ENCODE measurements around the gene DDX55. TPM values are rescaled to one million over a fixed set of nuclear protein-coding genes. Genes with fewer than 3 reads are reported as not detected.

Gene DDX55
- total RNA-seq, 2 experiments from 2014 or later = 51.7 to 55.4 TPM

DNA sequence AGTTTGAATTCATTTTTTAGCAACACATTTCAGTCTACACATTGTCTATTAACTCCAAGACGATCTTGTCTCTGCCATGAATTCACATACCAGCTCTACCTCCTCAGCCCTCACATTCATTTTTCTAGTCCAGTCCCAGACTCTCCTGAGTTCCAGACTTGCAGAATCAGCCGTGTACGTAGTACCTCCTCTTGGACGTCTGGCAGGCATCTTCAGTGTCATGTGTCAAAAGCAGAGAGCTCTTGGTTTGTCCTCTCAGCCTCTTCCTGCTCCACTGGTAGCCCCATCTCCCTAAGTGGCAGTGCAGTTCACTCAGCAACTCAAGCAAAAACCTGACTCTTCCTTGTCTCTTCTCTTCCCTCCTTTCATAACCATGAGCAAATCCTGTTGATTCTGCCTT lies 54.5 kb downstream of the DDX55 start:
- no peak for ATAC-seq
- H3K9me3 Mint-ChIP-seq = no peaks in the 10 kb centered on the region
- ChIA-PET POLR2A (interaction anchor here (1.0 kb wide), 1 partner anchor 22 kb away, joined by 3 read pairs; no protein-coding TSS in a partner anchor), CTCF (interaction anchor here (1.5 kb wide), 1 partner anchor 186 kb away, joined by 3 read pairs; no protein-coding TSS in a partner anchor)
- no peak for TF ChIP-seq CTCF (IDR thresholded peaks at IDR 0.05)
- peaks cover 44% of the 10 kb centered on the region for H3K36me3 Mint-ChIP-seq (ENCODE audit: low read depth)
- no peak overlapping the region for H3K4me3 Mint-ChIP-seq
- intact Hi-C loops (cut with micrococcal nuclease) = no loop called here
- no peaks in the 10 kb centered on the region for H3K27me3 Mint-ChIP-seq
- H3K27ac Mint-ChIP-seq = no peak overlapping the region
- H3K4me1 Mint-ChIP-seq (ENCODE audit: low read depth) = peaks cover 6% of the 10 kb centered on the region
- DNase-seq = no peak

- Mint-ChIP-seq H3K4me3 (no peak overlapping the region), H3K27me3 (no peaks in the 10 kb centered on the region), H3K36me3 (ENCODE audit: low read depth) (peaks cover 40% of the 10 kb centered on the region), H3K9me3 (no peaks in the 10 kb centered on the region), H3K4me1 (ENCODE audit: low read depth) (peaks cover 6% of the 10 kb centered on the region), H3K27ac (no peak overlapping the region)
- no peak for ATAC-seq
- TF ChIP-seq CTCF (IDR thresholded peaks at IDR 0.05) = no peak
- ChIA-PET CTCF (no interaction called here), POLR2A (interaction anchor here (0.6 to 1.4 kb wide), 3 partner anchors 11 to 58 kb away, joined by 3 read pairs; no protein-coding TSS in a partner anchor)
- intact Hi-C loops (cut with micrococcal nuclease) = no loop called here
- DNase-seq = no peak
These were observed 55.3 kb downstream of the DDX55 start for GRCh38 chr12:123657211-123657610.

GRCh38 chr12:123659996-123660727 lies 58.3 kb downstream of the DDX55 start:
- ChIA-PET POLR2A (interaction anchor here (2.2 kb wide), 1 partner anchor 15 kb away, joined by 5 read pairs; no protein-coding TSS in a partner anchor), CTCF (no interaction called here)
- Mint-ChIP-seq H3K4me3 (no peak overlapping the region), H3K27me3 (no peaks in the 10 kb centered on the region), H3K4me1 (ENCODE audit: low read depth) (peaks cover 6% of the 10 kb centered on the region), H3K27ac (peak overlapping the region; percentile 61), H3K36me3 (ENCODE audit: low read depth) (peaks cover 35% of the 10 kb centered on the region), H3K9me3 (no peaks in the 10 kb centered on the region)
- TF ChIP-seq CTCF (IDR thresholded peaks at IDR 0.05) = no peak
- intact Hi-C loops (cut with micrococcal nuclease) = no loop called here
- no peak for DNase-seq
- no peak for ATAC-seq

DNA sequence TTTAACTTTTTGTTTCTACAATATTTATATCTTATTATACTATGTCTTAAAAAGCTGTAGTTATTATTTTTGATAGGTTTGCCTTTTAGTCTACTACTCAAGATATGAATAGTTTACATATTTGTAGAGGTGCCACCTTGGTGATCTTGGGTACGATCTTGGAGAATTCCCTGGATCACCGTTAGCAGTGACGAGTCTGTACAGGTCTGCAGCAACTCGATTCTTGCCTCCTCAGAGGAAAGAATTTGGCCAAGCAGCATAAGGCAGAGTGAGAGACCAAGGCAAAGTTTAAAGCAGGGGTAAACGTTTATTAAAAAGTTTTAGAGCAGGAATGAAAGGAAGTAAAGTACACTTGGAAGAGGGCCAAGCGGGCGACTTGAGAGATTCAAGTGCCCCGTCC lies 65.9 kb downstream of the DDX55 start:
- ATAC-seq (no peak), DNase-seq (no peak)
- ChIA-PET POLR2A (no interaction called here), CTCF (no interaction called here)
- Mint-ChIP-seq H3K9me3 (no peaks in the 10 kb centered on the region), H3K4me3 (no peak overlapping the region), H3K36me3 (ENCODE audit: low read depth) (peaks cover 11% of the 10 kb centered on the region), H3K27ac (no peak overlapping the region), H3K4me1 (ENCODE audit: low read depth) (peaks cover 14% of the 10 kb centered on the region), H3K27me3 (no peaks in the 10 kb centered on the region)
- intact Hi-C loops (cut with micrococcal nuclease) = no loop called here
- no peak for TF ChIP-seq CTCF (IDR thresholded peaks at IDR 0.05)

Other genes with a start within 250 kb of the DDX55 start
- 10 to 100 TPM; 44.3 to 45.4 TPM for gene SBNO1, start 237.3 kb upstream of the DDX55 start, total RNA-seq
- gene KMT5A, start 218.0 kb upstream of the DDX55 start, total RNA-seq = 10 to 100 TPM; 35.9 to 38.2 TPM
- gene RILPL2, start 165.4 kb upstream of the DDX55 start, total RNA-seq = 1 to 10 TPM; 9.0 to 9.3 TPM
- 10 to 100 TPM; 18.4 to 25.4 TPM for gene SNRNP35, start 144.0 kb upstream of the DDX55 start, total RNA-seq
- gene RILPL1, start 68.4 kb upstream of the DDX55 start, total RNA-seq = 1 to 10 TPM; 2.9 TPM
- gene TMED2, start 17.5 kb upstream of the DDX55 start, total RNA-seq = 100 to 1,000 TPM; 121 to 122 TPM
- 10 to 100 TPM; 54.5 to 61.8 TPM for gene EIF2B1, start 31.6 kb downstream of the DDX55 start, total RNA-seq
- gene GTF2H3, start 31.7 kb downstream of the DDX55 start, total RNA-seq = 10 to 100 TPM; 78.6 to 80.0 TPM
- gene TCTN2, start 69.0 kb downstream of the DDX55 start, total RNA-seq = 1 to 10 TPM; 2.0 to 2.3 TPM
- 10 to 100 TPM; 54.6 to 60.3 TPM for gene ATP6V0A2, start 110.3 kb downstream of the DDX55 start, total RNA-seq
- gene DNAH10, start 160.2 kb downstream of the DDX55 start, total RNA-seq = under 1 TPM; 0.38 to 0.43 TPM